ENCODE measurements around the gene ICE2.

- TF ChIP-seq TARDBP (IDR thresholded peaks at IDR 0.05) (no peak), ZNF384 (IDR thresholded peaks at IDR 0.05) (no peak), BHLHE40 (IDR thresholded peaks at IDR 0.05; ENCODE audit: borderline replicate concordance) (no peak), HDGF (IDR thresholded peaks at IDR 0.05; ENCODE audit: borderline replicate concordance) (no peak), SP1 (IDR thresholded peaks at IDR 0.05) (no peak), CTBP1 (IDR thresholded peaks at IDR 0.05; ENCODE audit: borderline replicate concordance) (no peak), ARNT (IDR thresholded peaks at IDR 0.05) (no peak)
Measured at GRCh38 chr15:60374628-60375081, 104.3 kb downstream of the ICE2 start.

Data from HEK293T (cell line).